KMS-11 (cell line): ENCODE measurements around the gene KCTD3.

ENCODE experiments used
- H2AFZ ChIP-seq: fragments of 200-600 bp; sonication (generic); 2 replicates; pipeline ENCODE4 v1.6.1; 2016; ENCODE audit warnings: antibody characterized with exemption, mixed run types, low read depth
- H3K27ac ChIP-seq: fragments of 200-600 bp; sonication (generic); 2 replicates; pipeline ENCODE4 v1.6.1; 2016; ENCODE audit warnings: mild to moderate bottlenecking, mixed run types
- H3K27me3 ChIP-seq: fragments of 200-600 bp; sonication (generic); 2 replicates; pipeline ENCODE4 v1.6.1; 2017; ENCODE audit warnings: mild to moderate bottlenecking, low read depth, mixed run types, moderate library complexity; ENCODE audit not compliant: insufficient read depth
- H3K36me3 ChIP-seq: fragments of 200-600 bp; sonication (generic); 2 replicates; pipeline ENCODE4 v1.6.1; 2017; ENCODE audit warnings: mild to moderate bottlenecking, mixed run types; ENCODE audit not compliant: insufficient read depth
- H3K4me1 ChIP-seq: fragments of 200-600 bp; sonication (generic); 2 replicates; pipeline ENCODE4 v1.6.1; 2016; ENCODE audit warnings: mild to moderate bottlenecking, low read depth, mixed run types; ENCODE audit not compliant: poor library complexity, severe bottlenecking
- H3K4me2 ChIP-seq: fragments of 200-600 bp; sonication (generic); 2 replicates; pipeline ENCODE4 v1.7.0; 2016; ENCODE audit warnings: mild to moderate bottlenecking, mixed run types
- H3K4me3 ChIP-seq: fragments of 200-600 bp; sonication (generic); IDR thresholded peaks from 2 replicates; pipeline ENCODE4 v1.6.1; 2017; ENCODE audit warnings: low read depth, low read length, mixed read lengths; ENCODE audit not compliant: insufficient read depth
- H3K79me2 ChIP-seq: fragments of 200-600 bp; sonication (generic); 2 replicates; pipeline ENCODE4 v1.6.1; 2016; ENCODE audit warnings: low read depth, mixed run types; ENCODE audit not compliant: insufficient read depth
- H3K9ac ChIP-seq: fragments of 200-600 bp; sonication (generic); 2 replicates; pipeline ENCODE4 v1.6.1; 2016; ENCODE audit warnings: mild to moderate bottlenecking, mixed run types
- H4K20me1 ChIP-seq: fragments of 200-600 bp; sonication (generic); 2 replicates; pipeline ENCODE4 v1.6.1; 2016; ENCODE audit warnings: mild to moderate bottlenecking, mixed run types; ENCODE audit not compliant: insufficient read depth
- CTCF ChIP-seq: fragments of 200-600 bp; sonication (generic); conservative IDR thresholded peaks from 2 replicates; pipeline ENCODE4 v1.6.1; 2017; ENCODE audit warnings: low read depth, mild to moderate bottlenecking, antibody characterized with exemption, low read length, moderate library complexity, mixed read lengths

KCTD3 gene

GRCh38 chr1:215547011-215547410 lies 20.1 kb upstream of the KCTD3 start:
- H3K27ac ChIP-seq: no peak overlapping the region
- no peaks in the 10 kb centered on the region for H3K27me3 ChIP-seq
- no peak overlapping the region for H3K4me3 ChIP-seq
- H3K36me3 ChIP-seq: no peaks in the 10 kb centered on the region
- H3K9ac ChIP-seq: no peak overlapping the region
- H2AFZ ChIP-seq: no peak overlapping the region
- H3K4me2 ChIP-seq: no peak overlapping the region
- H3K4me1 ChIP-seq: peaks cover 2% of the 10 kb centered on the region
- no peaks in the 10 kb centered on the region for H4K20me1 ChIP-seq
- no peaks in the 10 kb centered on the region for H3K79me2 ChIP-seq
- TF ChIP-seq CTCF: no peak

DNA sequence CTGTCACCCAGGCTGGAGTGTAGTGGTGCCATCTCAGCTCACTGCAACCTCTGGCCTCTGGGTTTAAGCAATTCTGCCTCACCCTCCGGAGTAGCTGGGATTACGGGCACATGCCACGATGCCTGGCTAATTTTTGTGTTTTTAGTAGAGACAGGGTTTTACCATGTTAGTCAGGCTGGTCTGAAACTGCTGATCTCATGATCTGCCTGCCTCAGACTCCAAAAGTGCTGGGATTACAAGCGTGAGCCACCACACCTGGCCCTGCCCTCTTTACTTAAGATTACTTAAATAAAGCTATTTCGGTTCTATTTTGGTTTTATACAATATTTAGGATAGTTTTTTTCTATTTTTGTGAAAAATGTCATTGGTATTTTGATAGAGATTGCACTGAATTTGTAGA lies 15.3 kb upstream of the KCTD3 start:
- Histone ChIP-seq H4K20me1 (no peaks in the 10 kb centered on the region), H3K4me3 (no peak overlapping the region), H3K9ac (no peak overlapping the region), H3K79me2 (no peaks in the 10 kb centered on the region), H3K27me3 (no peaks in the 10 kb centered on the region), H3K4me1 (peaks cover 5% of the 10 kb centered on the region), H3K27ac (no peak overlapping the region), H3K4me2 (no peak overlapping the region), H2AFZ (no peak overlapping the region), H3K36me3 (no peaks in the 10 kb centered on the region)
- TF ChIP-seq CTCF: no peak

DNA sequence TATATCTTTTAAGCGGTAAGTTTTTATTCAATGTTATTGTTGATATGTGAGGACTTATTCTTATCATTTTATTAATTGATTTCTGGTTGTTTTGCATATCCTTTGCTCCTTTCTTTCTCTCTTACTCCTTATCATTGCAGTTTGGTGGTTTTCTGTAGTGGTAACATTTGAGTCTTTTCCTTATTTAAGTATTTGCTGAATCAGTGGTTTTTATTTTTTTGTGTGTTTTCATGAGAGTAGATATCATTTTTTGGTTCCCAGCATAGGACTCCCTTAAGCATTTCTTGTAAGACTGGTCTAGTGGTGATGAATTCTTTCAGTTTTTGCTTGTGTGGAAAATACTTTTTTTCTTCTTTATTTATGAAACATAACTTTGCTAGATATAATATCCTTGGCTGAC lies 12.2 kb upstream of the KCTD3 start:
- Histone ChIP-seq H3K36me3 (no peaks in the 10 kb centered on the region), H4K20me1 (no peaks in the 10 kb centered on the region), H3K27me3 (no peaks in the 10 kb centered on the region), H3K4me3 (no peak overlapping the region), H3K79me2 (no peaks in the 10 kb centered on the region), H3K27ac (no peak overlapping the region), H2AFZ (no peak overlapping the region), H3K4me1 (peaks cover 5% of the 10 kb centered on the region), H3K4me2 (no peak overlapping the region), H3K9ac (no peak overlapping the region)
- no peak for TF ChIP-seq CTCF

DNA sequence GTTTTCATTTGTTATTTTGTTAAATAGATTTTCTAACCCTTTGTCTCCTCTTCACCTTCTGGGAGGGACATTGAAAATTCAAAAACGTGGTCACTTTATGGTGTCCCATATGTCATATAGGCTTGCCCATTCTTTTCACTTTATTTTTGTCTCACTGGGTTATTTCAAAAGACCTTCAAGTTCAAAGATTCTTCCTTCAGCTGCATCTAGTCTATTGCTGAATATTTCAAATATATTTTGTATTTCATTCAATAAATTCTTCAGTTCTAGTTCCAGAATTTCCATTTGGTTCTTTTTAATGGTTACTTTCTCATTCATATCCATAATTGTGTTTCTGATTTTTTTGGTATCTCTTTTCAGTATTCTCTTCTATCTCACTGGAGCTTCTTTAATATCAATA lies 11.6 kb upstream of the KCTD3 start:
- Histone ChIP-seq H3K27me3 (no peaks in the 10 kb centered on the region), H3K79me2 (no peaks in the 10 kb centered on the region), H3K9ac (no peak overlapping the region), H3K4me2 (no peak overlapping the region), H4K20me1 (no peaks in the 10 kb centered on the region), H3K4me3 (no peak overlapping the region), H2AFZ (no peak overlapping the region), H3K36me3 (no peaks in the 10 kb centered on the region), H3K4me1 (peaks cover 5% of the 10 kb centered on the region), H3K27ac (no peak overlapping the region)
- no peak for TF ChIP-seq CTCF

GRCh38 chr1:215556996-215557395 lies 10.1 kb upstream of the KCTD3 start:
- Histone ChIP-seq H3K36me3 (no peaks in the 10 kb centered on the region), H3K27ac (no peak overlapping the region), H3K79me2 (no peaks in the 10 kb centered on the region), H3K9ac (no peak overlapping the region), H3K27me3 (no peaks in the 10 kb centered on the region), H3K4me3 (no peak overlapping the region), H4K20me1 (no peaks in the 10 kb centered on the region), H3K4me2 (no peak overlapping the region), H3K4me1 (peaks cover 3% of the 10 kb centered on the region), H2AFZ (no peak overlapping the region)
- TF ChIP-seq CTCF: no peak
